Posterior vena cava (tissue), 2 donors: ENCODE measurements around the gene PTPRN2. TPM values are rescaled to one million over a fixed set of nuclear protein-coding genes. Genes with fewer than 3 reads are reported as not detected.

Experiments
- DNase-seq: peaks from one replicate; pipeline ENCODE4 v3.0.0-alpha.2; 2020; ENCODE audit warnings: low spot score
- intact Hi-C, 2 donors: fragments of 100-400 bp; cut with DNase I; formaldehyde crosslinking; loops; one replicate each; pipeline versions ENCODE4 v1.14.1 to v1.14.2; 2022 to 2023
- total RNA-seq, 2 donors: library from RNA; stranded (reverse); fragmentation: NEBNext Ultra II Directional; extraction: Animal tissue kit (Norgen Biotek cat#: 25700); gene quantifications; one replicate each; pipeline ENCODE4 v1.2.1, GENCODE V29; 2021
- donor health status: DM: yes; HTN: yes; CAD: no.
- donor health status: DM: yes; HTN: yes; CAD: no.

PTPRN2 gene
- total RNA-seq, 2 donors from 2014 or later, result 1.6 to 2.8 TPM

DNA sequence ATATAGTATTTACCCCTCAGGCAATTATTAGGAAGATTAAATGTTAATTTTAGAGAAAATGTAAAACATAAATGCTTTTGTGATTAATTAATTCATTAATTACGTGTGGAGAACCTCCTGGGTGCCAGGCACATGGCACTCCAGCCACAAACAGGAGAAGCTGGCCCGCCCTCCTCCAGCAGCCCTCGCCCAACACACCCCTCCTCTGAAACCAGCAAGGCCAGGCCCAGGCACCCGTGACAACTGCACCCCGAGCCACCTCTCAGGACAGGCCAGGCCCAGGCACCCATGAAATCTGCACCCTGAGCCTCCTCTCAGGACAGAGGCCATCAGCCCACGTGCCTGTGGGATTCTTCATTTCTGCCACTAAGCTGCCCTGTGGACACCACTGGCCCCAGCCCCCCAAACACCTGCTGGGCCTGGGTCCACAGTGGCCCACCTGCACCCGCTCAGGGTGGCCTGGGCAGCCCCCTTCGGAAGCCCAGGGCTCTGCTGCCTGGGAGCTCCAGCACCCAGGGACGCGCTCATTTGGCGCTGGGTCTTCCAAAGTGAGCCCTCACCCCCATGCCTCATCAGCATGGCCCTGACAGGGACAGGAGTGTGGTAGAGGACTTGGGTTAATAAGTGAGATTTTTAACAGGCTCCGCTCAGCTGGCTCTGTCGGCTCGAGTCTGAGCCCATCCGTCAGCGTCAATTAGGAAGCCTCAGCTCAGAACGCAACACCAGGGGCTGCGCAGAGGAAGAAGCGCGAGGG is 768.7 kb downstream of the PTPRN2 start:
- intact Hi-C loops, result no loop called here
- peak; percentile 78 for DNase-seq

DNA sequence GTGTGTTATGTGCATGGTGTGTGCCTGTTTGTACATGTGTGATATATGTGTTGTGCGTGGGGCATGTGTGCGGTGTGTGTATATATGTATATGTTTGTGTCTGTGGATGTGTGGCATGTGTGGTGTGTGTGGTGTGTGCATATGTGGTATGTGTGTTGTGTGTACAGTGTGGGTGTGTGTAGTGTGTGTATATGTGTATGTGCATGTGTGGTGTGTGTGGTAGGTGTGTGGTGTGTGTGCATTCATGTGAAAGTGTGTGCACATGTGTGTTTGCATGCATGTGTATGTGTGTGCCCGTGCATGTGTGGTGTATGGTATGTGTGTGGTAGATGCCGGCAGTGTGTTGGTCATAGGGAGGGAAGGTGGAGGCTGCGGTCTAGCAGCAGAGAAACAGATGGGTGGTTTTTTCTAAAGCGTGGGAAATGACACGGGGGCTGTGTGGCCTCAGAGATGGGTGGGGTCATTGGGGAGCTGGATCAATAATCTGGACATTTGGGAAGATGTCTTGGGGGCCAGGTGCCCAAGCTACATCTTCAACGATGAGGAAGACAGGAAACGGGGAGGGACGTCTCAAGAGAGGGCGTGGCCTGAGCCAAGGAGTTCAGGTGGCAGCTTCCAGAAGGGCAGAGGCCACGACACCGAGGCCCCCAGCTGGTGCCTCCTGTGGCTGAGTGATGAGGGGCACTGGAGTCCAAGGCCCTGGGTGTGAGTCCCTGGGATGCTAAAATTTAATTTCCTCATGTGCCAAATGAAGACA is 769.5 kb downstream of the PTPRN2 start:
- DNase-seq, result peak; percentile 23
- intact Hi-C loops, result no loop called here

DNA sequence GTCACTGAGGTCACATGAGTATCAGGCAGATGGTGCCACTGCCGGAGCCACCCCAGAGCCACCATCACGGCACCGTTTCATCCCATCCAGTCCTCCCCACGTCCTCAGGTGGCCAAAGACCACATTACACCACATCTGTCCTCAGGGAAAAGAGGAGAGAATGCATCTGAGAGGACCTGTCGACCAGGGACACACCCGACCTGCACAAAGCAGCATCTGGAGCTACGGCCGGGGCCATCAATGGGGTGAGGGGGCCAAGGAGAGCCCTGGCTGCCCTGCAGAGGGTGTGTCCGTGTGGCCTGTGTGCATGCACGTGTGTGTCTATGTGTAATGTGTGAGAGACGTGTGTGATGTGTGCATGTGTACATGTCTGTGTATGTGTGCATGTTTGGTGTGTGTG is 770.2 kb downstream of the PTPRN2 start:
- DNase-seq, result peak; percentile 64
- intact Hi-C loops, result no loop called here

DNA sequence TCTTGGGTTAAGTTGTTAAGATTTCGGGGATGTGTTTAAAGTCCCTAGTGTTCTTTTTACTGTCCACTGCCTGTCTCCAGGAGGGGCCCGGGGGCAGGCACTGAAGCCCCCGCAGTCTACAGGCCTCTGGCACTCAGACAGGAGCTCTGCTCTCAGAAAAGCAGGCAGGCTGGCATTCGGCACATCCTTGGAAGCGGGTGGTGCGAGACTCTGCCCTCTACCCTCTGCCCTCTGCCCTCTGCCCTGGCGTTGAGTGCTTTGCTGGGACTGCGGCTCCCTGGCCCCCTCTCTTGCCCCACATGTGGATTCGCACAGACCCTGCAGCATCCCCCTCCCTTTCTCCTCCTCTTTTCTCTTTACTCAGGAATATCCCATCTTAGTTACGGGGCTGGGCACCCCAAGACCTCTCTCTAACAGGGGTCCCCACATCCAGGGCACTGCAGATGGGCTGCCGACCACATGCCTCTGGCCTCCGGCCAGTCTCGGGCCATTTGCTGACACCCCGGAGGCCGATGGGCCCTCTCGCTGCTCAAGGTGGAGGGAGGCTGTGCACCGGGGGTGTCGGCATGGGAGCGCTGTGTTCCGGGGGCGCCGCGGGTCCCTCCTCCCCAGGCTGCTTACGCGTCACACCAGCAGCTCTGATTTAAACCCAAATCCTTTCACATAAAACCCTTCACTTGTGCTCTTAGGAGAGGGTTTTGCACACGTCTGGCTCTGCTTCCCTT is 770.9 kb downstream of the PTPRN2 start:
- intact Hi-C loops, result no loop called here
- DNase-seq, result peak; percentile 76

DNA sequence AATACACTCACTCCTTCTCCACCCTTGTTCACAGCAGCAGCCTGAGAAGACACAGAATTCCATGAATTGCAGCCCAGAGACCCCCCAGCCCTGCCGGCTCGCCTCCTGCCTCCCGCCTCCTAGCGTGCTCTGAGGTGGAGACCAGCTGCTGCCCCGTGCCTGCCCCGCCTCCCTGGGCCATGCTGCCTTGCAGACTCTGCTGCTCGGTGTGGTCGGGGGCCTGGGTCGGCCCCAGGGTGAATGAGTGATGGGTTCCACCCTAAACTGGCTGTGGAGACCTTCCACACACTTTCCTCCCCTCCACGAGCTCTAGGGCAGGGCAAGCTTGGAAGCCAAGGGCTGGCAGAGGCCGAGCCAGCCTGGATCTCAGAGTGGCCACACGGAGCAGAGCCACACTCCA is 771.5 kb downstream of the PTPRN2 start:
- peak; percentile 53 for DNase-seq

DNA sequence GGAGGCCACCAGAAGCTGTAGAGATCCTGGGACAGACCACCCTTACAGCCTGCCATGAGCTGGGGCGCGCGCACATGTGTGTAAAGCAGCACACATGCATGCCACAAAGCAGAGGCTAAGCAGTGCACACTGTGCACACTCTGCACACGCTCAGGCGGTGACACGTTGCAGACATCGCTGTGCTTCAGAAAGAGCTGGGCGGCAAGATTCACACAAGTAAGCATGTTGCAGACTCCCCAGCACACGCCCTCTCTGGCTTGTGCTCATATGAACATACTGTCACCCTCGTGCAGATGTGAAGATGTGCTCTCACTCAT is 772.0 kb downstream of the PTPRN2 start:
- no peak for DNase-seq
- intact Hi-C loops, result no loop called here

More for the DNA sequence above, 771.5 kb downstream of the PTPRN2 start:
- intact Hi-C loops, result no loop called here

DNA sequence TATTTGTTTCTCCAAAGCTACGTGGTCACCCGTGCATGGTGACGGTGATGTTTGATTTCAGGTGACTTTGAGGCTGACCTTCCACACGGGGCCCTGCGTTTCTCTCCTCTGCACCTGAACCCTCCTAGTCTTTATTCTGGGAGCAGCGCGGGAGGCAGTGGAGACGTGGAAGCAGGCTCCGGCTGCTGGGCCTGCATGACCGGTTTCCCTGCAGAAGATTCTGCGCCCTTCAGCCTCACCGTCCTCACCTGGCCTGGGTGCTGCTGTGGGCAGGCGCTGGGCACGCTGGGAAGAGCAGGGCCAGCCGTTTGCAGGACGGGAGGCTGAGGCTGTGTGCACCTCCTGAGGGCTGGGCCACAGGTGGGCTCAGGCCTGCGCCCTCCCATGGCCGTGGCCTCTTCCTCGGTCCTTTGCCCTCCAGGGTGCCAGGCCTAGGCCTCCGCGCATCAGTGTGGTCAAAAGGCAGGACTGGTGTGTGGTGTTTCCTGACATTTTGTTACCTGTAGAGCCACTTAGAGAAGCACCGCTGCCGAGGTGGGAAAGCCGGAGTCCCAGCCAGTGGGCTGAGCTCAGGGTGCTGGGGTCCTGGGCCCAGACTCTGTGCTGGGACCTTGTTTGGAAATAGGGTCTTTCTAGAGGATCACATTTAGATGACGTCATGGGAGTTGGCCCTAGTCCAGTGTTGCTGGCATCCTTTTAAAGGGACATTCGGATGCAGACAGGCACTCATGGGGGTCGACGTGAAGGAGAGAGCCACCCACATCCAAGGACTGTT is 772.5 kb downstream of the PTPRN2 start:
- intact Hi-C loops, result no loop called here
- DNase-seq, result peak; percentile 68

DNA sequence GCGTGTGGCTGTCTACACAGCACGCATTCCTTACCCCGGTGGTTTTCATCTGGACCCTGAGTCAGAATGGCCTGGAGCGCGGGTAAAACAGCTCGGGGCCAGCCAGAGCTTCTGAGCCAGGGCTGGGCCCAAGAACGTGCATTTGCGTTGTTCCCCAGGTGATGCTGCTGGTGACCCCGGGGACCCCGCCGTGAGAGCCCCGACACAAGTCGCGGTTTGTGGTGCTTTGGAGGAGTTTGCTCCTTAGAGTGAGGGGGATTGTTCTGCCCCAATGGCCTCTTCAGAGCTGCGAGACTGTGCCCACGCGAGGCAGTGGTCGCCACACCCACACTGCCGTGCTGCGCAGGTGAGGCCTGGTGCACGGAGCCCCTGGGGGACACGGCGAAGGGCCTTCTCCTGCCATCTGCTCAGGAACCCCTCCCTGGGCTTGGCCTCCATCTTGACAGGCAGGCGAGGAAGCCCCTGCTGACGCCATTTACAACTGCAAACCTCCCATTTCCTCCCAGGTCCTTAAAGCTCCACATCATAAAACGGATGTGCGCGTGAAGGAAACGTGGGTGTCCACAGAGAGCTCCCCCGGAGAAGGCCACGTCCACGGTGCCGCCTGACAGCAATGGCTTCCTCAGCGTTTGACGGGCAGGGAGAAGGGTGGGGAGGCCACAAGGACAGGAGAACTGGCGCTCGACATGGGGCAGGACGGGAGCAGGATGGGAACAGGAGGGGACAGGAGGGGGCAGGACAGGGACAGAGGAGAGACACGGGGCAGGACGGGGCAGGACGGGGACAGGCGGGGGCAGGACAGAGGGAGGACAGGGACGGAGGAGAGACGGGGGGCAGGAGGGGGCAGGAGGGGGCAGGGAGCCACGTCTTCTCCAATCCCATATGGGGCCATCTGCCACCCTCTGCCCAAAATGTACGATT is 773.6 kb downstream of the PTPRN2 start:
- peak; percentile 72 for DNase-seq
- intact Hi-C loops, result no loop called here

DNA sequence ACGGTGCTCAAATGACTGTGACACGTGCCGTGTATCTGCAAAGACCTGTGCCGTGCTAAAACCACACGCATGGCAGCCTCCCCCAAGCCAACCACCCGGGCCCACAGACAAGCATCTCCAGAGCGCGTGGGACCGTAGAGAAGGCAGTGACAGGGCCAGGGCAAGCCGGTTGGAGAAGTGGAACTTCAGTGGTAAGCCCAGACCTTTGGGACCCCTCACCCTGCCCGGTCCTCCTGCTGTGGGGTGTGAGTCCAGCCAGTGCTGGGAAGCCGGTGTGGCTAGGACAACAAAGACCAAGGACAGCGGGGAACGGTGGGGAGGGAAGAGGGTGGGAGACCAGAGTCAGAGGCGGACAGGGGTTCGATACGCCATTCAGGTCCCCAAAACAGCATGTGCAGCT is 774.6 kb downstream of the PTPRN2 start:
- intact Hi-C loops, result no loop called here
- peak; percentile 72 for DNase-seq

DNA sequence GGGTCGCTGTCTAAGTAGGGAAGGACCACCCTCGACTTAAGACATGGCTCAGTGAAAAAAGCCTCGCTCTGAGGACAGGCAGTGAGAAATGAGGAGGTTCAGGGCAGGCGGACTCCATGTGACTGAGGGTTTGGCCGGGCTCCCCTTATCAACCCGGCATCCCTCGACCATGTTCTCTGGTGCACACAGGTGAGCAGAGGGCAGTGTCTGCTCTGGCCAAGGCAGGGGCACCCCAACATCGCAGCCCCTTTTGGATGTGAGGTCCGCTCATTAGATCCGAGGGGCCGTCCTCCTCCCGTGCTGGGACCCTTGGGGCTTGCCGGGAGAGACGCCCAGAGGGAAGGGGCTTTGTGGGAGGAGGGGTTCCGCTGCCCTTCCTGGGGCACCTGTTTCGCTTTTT is 775.7 kb downstream of the PTPRN2 start:
- intact Hi-C loops, result no loop called here
- peak; percentile 73 for DNase-seq

DNA sequence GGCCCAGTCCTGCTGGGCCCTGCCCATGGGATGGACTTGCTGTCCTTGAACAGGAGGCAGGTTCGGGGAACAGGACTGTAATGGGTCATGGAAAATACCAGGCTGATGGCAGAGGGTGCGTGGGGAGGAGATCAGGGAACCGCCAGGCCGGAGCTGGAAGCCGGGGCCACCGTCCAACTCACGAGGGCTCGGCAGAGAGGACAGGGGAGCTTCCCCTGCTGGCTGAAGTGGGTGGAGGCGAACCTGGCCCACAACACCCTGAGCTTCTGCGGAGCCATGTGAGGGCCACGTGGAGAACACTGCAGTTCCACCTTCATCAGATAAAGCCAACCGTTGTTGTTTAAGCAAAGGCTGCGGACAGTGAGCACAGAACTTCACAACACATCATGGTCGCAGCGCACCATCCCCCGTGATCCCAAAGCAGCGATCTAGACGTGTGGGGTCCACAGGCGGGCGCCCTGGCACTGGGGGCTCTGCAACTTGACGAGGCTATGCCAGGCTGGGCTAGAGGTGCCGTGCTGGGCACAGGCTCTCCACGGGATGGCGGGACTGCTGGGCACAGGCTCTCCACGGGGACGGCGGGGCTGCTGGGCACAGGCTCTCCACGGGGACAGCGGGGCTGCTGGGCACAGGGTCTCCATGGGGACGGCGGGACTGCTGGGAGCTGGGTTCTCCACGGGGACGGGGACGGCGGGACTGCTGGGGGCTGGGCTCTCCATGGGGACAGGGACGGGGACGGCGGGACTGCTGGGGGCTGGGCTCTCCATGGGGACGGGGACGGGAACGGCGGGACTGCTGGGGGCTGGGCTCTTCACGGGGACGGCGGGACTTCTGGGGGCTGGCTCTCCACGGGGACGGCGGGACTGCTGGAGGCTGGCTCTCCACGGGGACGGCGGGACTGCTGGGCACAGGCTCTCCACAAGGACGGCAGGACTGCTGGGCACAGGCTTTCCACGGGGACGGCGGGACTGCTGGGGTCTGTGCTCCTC is 777.5 kb downstream of the PTPRN2 start:
- intact Hi-C loops, result no loop called here

DNA sequence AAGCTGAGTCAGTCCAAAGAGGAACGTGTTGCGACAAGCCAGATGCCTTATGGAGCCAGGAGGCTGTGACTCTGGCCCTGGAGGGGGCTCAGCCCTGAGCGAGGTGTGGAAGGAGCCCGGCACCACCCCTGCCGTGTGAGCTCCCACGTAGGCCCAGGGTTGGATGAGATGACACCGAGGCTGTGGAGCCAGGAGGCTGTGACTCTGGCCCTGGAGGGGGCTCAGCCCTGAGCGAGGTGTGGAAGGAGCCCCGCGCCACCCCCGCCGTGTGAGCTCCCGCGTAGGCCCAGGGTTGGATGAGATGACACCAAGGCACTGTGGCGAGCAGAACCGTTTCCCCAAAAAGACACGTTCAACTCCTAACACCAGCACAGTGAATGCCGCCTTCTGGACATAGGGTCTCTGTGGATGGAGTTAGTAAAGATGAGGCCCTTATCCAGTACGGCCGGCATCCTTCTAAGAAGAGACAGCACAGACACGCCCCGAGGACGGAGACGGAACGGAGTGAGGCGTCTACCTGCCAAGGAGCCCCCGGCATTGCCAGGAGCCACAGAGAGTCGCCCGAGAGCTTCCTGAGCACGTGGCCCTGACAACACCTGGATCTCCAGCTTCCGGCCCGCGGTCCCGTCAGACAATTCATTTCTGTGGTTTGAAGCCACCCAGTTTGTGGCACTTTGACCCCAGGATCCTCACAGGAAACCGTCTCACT is 778.3 kb downstream of the PTPRN2 start:
- intact Hi-C loops, result no loop called here
- DNase-seq, result no peak

More for the DNA sequence above, 777.5 kb downstream of the PTPRN2 start:
- DNase-seq, result no peak

DNA sequence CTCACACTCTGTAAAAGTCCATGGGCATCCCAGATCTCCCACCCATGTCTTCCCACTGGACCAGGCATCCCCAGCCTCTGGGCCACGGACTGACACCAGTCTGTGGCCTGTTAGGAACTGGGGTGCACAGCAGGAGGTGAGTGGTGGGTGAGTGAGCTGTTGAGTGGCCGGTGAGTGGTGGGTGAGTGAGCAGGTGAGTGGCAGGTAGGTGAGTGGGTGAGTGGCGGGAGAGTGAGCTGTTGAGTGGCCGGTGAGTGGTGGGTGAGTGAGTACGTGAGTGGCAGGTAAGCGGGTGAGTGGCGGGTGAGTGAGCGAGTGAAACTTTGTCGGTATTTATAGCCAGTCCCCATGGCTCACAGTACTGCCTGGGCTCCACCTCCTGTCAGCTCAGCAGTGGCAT is 779.6 kb downstream of the PTPRN2 start:
- DNase-seq, result no peak
- intact Hi-C loops, result no loop called here

DNA sequence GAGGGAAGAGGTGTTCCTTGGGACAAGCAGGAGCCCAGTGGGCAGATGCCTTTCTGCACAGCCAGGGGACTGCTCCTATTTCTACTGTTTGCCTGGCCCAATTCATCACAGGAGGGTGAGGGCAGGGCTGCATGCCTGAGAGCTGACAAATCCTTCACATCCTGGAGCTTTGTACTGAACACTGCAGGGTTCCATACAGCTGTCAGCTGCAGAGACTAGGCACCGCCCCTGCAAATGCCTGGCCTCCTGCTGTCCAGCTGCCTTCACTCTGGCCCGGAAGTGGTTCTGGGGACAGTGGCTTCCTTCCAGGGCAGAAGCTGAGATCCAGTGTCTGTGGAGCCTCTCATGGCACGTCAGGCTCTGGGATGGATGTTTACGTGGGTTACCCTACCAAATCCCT is 780.1 kb downstream of the PTPRN2 start:
- DNase-seq, result no peak
- intact Hi-C loops, result no loop called here

DNA sequence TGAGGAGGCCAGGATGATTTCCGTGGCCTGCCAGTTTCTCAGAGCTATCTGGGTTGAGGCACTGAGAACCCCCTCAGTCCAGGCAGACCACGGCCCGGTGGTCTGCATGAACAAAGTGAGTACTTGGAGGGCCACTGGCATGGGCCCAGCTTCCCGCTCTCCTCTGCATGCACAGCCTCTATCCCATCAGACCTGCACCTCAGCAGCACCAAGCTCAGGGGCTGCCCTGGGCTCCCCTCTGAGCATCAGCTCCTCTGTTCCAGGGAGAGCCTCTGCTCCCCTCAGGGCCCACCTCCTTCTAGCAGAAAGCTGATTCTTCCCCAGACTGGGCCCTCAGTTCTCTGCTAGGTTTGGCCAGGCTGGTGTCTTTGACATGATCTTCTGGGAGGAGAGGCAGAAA is 780.9 kb downstream of the PTPRN2 start:
- no peak for DNase-seq
- intact Hi-C loops, result no loop called here

DNA sequence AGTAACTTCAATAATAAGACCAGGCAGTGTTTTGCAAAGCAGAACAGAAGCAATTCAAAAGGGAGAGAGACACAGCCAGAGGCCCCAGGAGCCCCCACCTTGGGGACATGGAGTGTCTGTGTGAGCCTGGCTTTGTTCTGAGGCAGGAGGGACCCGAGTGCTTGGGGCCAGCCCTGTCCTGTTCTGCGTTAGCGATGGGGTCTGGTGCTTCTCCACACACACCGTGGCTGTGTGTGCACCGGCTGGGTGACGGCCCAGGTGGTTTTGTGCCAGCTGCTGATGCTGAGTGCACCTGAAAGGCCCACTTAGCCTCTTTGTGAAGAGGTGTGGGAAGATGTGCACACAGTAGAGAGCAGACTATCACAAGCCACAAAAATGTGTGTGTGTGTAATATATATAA is 781.9 kb downstream of the PTPRN2 start:
- no peak for DNase-seq
- intact Hi-C loops, result no loop called here

DNA sequence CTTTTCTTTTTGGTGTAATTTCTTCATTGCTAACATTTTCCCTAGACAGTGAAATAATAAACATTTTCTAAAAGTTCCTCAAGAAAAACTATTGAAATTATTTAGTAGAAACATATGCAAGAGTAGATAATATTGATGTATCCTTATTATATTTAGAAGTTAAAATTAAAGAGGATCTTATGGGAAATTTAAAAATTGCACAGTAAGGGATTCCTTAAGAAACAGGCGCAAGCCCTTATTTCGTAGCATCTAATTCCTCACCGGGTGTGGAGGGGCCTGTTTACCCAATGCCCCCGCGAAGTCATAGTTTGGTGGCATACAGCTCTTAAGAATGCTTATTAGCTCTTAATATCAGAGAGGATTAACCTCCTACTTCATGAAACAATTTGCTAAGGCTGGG is 783.7 kb downstream of the PTPRN2 start:
- intact Hi-C loops, result no loop called here
- no peak for DNase-seq
